NCI-H69 (cell line): ENCODE results near the gene ARID1B.

Experiments used
- DNase-seq: peaks from one replicate; lab custom pipeline; 2025; lab: John Stamatoyannopoulos, UW

Gene ARID1B

DNA sequence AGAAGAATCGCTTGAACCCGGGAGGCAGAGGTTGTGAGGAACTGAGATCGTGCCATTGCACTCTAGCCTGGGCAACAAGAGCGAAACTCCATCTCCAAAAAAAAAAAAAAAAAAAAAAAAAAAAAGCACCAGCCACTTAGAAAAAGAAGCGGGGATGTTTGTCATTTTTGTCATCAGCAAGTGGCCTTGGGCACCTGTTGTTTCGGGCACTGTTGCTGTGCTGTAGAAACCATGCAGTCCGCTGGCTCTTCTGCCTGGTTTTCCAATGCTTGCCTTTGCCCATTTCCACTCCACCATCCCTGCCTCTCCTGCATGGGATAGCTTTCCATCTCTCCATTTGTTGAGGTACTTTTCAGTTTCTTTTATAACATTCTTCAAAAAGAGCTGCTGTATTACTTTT, 129.3 kb downstream of the ARID1B start:
- DNase-seq: no peak

DNA sequence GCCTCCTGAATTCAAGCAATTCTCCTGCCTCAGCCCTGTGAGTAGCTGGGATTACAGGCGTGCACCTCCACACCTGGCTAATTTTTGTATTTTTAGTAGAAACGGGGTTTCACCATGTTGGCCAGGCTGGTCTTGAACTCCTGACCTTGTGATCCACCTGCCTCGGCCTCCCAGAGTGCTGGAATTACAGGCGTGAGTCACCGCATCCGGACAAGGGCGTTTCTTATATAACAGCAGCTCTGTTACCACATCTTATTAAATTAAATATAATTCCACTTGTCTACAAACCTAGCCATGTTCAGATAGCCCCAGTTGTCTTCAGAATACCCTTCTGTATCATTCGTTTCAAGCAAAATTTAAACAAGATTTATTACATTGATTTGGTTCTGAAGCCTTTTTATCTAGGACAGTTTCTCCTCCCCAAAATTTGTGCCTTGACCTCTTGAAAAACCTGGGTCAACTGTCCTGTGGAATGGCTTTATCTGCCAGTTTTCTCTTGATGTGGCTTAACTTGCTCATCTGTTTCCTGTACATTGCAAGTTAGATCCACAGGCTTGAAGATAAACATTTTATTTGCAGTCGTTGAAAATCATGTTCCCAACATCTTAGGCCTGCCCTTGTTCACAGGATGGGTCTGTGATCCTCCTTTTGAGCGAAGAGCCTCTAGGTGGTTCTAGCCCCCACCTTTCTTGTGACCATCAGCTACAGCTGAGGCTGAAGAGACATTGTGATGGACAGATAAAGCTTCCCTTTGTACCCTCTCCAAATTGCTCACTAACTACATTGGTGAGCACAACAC, 132.2 kb downstream of the ARID1B start:
- DNase-seq: no peak

DNA sequence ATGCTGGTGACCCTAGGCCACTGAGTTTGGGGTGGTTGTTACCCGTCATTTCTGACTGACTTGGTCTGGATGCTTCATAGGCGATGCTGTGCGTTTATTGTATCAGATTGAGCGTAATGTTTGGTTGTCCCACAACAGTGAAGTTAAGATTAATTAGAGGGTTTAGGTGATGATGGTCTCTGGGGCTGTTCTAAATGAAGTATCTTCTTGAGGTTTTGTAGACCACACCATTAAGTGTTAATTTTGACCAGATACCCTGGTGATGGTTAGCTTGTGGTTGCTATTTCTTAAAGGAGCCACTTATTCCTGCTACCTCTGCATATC, 132.8 kb downstream of the ARID1B start:
- no peak for DNase-seq

DNA sequence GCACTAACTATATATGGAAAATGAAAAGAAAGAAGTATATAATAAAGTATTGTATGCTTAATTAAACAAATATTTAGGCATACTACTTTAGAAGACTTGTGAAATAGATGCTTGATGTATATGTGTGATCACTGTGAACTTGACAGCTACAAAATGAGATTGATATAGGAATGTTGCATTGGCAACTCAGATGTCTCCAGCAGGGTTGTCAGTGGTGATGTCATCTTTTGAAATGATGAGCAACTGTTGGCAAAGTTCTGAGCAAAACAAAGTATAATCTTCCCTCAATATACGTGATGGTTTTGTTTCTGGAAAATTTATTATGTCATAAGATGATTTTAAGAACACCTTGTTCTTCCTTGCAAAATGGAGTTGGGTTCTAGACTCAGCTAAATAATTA, 133.8 kb downstream of the ARID1B start:
- DNase-seq: no peak

DNA sequence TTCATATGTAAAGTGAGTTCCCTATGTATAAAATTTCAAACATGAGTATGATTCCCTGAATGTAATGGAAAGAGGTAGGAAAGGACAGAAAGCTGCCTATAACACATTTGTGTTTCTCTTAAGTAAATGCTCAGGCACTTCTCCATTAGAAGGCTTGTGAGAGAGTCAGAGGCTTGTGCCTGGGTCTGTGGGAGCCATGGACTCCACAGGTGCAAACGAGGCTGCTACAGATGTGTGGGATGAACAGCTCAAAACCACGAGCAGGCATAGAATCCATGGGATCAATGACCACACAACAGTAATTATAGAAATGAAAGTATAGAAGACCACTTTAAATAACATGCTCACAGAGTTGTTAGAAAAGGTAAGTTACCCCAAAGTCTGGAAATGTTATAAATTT, 134.4 kb downstream of the ARID1B start:
- no peak for DNase-seq

DNA sequence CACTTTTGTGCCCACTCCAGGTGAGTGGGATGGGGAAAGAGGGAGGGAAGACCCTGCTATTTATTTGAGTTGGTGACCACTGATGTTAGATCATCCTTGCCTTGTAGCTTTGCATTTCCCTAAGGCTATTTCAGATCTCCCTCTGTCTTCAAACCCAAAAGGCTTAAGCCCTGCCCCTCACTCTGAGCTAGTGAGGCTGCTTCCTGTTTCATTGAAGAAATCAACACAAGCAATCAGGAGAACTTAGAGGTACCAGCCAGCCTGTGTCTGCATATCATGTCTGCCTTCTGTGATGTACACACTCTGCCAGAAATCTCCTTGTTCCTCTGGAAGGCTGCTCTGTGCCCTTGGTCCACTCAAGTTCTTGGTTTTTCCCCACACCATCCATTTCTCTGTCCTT, 135.3 kb downstream of the ARID1B start:
- DNase-seq: no peak

DNA sequence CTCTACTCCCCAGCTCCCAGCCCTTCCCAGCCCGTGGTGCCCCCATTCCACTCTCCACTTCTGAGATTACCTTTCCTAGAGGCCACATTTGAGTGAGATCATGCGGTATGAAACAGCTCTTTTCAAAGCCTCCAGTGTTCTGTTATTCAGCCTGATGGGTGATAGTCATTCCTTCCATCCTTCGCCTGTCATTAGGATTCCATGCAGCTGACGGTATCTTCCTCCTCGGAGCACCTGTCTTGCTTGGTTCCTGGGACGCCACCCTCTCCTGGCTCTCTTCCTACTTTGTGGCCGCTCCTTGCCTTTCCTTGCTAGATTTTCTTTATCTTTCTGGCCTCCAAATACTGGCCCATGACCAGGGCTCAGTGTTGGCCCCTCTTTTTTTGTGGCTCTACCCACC, 137.0 kb downstream of the ARID1B start:
- DNase-seq: no peak

DNA sequence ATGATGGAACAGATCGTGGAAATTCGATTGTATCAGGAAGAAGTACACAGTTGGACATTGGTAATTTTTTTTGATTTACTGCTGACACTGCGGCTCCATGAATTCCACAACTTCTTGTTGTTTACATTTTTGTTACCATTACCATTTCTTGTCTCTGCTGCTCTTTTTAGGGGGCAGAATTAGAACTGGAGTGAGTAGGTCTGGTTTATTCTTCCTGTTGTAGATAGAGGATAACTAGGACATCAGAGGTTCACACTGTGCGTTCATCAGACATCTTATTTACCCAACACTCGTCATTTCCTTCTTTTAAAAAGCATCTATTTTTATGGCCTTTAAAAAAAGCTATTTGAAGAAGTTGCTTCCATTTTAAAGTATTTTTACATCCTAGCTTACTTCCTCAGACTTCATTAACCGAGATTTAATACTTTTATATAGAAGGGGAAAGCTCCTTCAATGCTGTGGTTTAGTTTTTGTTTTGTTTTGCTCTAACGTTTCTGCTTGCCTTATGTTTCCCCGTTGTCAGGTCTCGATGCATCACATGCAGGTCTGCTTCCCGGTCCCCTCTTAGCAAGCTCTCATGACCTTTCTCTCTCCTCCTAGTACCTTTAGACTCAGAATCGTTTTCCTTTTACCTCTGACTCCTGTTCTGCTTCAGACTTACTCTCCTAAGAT, 139.1 kb downstream of the ARID1B start:
- no peak for DNase-seq

DNA sequence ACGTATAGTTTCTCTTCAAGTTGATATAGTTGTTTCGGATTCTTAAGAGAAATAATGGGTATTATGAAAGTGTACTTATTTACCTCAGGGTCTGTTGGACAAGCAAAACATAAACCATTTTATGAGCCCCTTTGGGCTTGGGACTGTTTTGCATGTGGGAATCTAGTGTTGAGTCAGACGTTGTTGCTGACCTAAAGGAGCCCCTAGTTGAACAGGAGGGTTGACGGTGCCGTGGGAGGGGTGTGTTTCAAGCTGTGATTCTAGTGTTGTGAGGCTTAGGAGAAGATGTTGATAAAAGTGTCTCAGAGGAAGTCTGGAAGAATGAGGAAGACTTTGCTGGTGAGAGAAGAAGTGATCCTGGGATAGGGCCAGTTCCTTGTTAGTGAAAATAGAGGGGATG, 140.0 kb downstream of the ARID1B start:
- DNase-seq: no peak

DNA sequence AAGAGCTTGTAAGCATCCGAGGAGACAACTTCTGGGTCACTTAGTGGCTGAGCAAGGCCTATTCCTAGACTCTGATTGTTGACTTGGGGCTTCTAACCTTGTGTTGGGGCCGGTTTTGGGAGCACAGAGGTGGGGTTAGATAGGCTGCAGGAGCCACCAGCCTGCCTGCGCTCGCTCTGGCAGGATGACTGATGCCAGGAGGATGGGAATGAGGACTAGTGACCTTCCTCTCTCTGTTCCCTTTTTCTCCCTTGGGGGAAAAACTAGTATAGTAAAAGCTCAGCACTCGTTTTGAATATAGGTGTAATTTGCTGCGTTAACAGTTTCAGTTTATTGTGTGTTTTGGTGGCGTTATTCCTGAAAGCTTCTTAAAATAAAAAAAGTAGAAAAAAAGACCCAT, 141.5 kb downstream of the ARID1B start:
- DNase-seq: no peak

DNA sequence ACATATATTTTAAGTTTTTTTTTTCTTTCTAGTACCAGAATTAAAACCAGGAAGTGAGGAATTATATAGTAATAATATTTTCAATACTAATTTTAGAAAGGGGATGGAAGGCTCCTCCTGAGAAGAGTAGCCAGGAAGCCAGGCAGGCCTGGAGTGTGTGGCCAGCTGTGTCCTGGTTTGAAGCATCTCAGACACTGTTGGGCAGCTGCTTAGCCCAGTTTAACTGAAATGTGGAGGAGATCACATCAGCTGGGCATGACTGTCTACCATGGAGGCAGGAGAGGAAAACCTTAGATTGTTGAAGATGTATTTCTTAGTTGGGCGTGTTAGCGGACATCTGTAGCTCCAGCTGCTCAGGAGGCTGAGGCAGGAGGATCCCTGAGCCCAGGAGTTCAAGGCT, 142.2 kb downstream of the ARID1B start:
- DNase-seq: no peak

DNA sequence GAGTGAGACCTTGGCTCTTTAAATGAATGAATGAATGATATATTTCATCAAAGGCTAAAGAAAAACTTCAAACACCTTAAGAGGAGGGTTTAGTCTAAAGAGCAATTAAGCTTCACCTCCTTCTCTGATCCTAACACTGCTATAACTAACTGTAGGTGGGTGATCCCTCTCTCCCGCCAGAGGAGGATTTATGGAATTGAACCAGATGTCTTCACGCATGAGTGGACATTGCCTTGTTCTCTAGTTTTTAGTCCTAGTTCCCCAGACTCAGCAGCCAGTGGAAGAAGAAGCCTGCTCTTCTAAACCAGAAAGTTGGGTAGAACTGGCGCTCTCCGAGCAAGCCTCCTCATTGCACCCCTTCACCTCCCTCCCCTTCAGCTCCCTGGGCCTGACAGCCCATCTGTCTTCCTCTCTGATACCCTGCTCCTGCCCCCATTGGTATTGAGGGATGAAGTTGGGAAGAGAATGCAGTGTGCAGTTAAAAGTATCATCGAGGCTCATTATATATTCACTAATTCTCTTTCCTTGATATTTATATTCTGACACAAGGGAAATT, 142.7 kb downstream of the ARID1B start:
- peak; percentile 59 for DNase-seq

DNA sequence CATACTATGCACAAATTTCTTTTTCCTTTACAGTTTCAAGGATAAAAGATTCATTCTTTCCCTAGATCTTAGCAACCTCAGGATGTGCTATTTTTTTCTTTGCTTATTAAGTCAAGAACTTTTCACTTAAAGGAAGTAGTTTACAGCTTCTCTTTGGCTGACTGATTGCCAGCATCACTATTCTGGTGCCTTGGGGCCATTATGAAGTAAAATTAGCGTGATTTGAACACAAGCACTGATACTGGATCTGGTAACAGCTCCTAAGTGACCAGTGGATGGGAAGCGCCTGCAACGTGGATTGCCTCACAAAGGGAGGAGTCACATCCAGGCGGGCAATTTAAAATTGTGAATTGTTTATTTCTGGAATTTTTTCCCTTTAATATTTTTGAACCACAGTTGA, 147.1 kb downstream of the ARID1B start:
- DNase-seq: no peak

DNA sequence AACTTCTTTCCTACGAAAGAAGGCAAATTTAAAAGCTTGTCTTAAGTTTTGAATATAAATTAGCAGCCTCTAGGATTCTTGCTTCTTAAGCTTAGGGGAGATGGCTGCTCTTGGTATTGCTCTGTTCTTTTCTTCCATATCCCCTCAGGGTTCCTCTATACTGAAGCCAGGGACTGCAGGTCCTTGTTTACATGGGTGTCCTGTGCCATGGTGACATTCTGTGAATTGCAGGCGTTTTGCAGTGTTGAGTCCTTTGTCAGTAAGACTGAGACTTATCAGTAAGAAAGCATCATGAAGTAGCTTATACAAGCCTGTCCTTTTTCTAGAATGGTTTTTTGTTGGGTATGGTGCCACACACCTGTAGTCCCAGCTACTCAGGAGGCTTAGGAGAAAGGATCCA, 147.8 kb downstream of the ARID1B start:
- peak; percentile 38 for DNase-seq

DNA sequence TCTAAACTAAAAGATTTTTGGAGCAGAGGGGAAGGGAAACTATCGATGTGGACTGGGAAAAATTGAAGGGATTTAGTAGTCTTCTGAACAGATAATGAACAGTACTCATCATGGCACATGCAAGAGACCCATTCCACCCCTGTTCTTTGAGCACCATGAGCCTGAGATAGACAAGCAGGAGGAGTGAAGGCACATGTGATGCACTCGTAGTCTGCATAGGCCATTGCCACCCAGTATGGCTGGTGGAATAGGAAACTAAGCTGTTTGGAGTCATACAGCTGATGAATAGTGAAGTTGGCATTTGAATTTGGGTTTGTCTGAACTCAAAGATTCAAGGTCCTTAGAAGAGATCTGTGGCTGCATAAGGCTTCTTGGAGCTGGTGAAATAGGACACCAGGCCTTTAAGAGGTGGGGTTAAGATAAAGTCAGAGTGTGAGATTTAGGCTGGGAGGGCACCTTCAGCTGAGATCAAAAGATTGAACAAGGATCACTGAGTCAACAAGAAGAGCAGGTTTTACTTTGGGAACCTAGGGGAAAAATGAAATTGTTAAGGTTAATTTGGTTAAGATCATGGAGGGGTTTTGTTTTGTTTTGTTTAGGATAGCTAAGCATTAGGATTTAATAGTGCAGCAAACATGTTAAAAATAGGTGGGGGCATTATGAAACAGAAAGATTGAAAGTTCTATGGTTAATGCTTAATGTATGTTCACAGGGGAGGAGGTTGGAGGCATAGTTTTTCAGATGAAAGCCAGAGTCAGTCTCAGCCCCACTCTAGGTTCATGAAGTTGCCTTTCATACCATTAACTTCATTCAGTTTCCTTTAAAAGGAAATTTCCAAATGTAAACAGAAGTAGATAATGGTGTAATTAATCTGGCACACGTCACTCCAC, 148.8 kb downstream of the ARID1B start:
- DNase-seq: peak; percentile 27

DNA sequence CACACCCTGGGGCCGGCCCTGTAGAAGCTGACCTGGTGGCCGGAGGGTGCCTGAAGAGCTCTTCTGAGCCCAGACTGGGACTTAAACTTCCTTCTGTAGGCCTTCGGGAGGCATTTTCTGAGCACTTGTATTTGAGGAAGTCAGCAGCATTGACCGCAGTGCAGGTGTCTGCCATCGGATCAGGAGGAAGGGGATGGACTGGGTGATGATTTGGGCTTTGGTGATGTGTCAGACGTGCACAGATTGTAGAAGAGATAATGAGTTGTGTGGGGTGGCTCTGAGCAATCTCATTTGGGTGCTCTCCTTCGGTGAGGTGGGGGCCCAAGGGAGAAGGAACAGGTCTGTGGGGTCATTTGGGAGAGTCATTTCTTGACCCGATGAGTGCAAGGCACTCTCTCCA, 150.9 kb downstream of the ARID1B start:
- no peak for DNase-seq

DNA sequence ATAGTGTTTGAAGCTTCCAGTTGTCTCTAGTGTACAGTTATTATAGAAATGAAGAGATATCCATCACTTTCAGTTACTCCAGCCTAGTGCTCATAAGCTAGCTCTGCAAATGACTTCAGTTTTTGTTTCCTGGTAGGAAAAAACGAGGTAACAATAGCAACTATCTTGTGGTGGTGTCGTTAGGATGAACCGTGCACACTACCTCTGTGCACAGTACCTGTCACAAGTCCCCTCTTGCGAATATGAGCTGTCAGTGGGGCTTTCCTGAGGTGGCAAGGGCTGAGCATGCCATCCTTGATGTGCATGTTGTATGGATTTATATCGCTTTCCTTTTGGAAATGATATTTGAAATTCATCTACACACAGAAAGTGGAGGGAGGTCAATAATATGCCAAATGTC, 151.8 kb downstream of the ARID1B start:
- DNase-seq: no peak

DNA sequence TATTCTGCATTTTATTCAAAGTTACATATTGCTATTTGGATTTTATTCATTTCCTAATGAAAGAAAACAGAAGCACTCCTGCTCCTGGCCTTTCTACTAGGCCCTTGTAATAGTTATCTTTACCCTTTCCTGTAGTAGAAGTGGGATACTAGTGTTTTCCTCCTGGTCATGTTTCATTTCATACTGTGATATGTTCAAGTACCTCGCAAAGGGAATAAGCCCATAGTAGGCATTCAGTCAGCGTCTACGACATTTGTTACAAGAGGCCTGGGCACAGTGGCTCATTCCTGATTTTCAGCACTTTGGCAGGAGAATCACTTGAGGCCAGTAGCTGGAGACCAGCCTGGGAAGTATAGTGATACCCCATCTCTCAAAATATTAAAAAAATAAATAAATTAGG, 154.1 kb downstream of the ARID1B start:
- DNase-seq: no peak

DNA sequence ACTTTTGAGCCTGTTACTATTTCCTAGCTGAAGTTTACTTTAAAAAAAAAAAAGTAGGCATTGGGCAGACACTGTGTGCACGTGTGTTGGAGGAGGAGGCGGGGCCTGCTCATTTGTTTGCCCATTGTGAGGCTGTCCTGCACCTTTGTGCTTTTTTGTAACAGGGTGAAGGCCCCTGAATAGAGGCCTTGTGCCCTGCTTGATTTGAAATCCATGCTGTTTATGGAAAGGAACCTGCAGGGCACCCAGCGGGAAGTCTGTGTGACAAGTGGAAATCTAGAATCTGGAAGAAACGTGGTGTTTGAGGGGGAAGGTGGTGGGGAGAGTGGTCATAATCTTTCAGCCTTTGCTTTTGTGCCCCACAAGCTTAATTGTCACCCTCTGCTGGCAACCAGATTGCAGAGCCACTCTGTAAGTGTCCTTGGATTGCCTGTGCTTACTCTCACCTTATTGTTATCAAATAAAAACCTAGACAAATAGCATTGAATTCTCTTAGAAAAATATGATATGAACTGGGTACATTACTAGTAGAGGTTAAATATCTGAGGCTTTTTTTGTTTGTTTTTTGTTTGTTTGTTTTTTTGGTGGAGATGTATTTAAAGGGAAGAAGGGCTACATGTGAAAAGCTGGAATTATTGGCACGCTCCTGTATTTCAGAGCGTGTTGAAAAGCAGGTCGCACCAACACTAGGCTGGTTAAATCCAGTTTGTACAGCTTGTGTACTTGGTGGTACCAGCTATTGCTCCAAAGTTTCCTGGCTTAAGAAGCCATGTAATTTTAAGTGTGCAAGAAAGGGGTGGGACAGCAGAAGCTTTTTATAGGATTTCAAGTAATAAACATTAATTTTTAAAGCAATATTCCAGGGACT, 156.3 kb downstream of the ARID1B start:
- peak; percentile 99 for DNase-seq

DNA sequence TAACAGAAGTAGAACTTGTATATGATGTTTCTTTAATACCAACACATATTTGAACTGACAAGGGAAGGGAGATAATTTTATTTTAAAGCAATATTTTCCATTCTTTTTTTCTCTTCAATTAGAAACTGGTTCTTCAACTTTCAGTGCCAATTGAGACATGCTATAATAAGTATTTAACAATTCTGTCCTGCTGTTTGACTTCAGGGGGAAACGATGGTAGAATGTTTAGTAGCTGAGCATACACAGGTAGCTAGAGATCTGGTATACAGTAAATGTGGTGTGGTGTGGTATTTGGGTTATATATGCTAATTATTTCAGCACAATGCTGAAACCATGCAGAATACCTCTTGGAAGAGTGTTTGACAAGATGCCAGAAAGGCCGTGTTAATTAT, 156.9 kb downstream of the ARID1B start:
- peak; percentile 93 for DNase-seq

DNA sequence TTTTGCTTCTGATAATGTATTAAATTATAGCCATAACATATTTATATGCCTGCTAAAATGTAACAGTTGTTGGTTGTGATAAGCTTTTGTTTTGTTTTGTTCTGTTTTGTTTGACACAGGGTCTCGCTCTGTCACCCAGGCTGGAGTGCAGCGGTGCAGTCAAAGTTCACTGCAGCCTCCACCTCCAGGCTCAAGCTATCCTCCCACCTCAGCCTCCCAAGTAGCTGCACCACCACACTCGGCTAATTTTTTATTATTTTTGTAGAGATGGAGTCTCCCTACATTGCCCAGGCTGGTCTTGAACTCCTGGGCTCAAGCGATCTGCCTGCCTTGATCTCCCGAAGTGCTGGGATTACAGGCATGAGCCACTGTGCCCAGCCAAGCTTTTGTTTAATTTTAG, 157.8 kb downstream of the ARID1B start:
- no peak for DNase-seq

DNA sequence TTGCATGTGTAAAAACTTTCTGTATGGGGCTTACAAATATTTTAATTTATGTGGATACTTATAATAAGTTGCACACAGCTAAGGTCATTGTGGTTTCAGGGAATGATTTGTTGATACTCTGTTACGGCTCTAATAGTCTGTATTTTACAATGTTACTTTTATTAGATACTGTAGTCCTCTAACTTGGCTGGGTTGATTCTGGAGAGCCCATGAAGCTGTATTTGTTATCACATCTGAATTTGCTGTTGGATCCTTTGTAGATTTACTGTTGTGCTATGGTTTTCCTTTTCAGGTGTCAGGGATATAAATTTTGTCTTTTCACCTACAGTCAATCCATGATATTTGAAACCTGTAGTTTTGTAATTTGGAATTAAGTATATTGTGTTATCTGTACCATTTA, 161.0 kb downstream of the ARID1B start:
- no peak for DNase-seq
